Progenitor cell of endocrine pancreas (in vitro differentiated cells): ENCODE results near the gene STRADB. TPM values are rescaled to one million over a fixed set of nuclear protein-coding genes. Genes with fewer than 3 reads are reported as not detected.

Experiments used
- DNase-seq: peaks from one replicate; pipeline ENCODE4 v3.0.0; 2021; ENCODE audit warnings: low spot score; ENCODE audit not compliant: unreplicated experiment
- H3K27ac Mint-ChIP-seq: 2 replicates; pipeline ENCODE4 v1.8.0; 2021; ENCODE audit warnings: mild to moderate bottlenecking, moderate library complexity, mixed read lengths
- H3K27me3 Mint-ChIP-seq: 2 replicates; pipeline ENCODE4 v1.8.0; 2021; ENCODE audit warnings: mixed read lengths
- H3K36me3 Mint-ChIP-seq: 2 replicates; pipeline ENCODE4 v1.8.0; 2022; ENCODE audit warnings: mixed read lengths; ENCODE audit not compliant: insufficient read depth
- H3K4me1 Mint-ChIP-seq: 2 replicates; pipeline ENCODE4 v1.8.0; 2021; ENCODE audit warnings: low read depth, mixed read lengths
- H3K4me3 Mint-ChIP-seq: 2 replicates; pipeline ENCODE4 v1.8.0; 2021; ENCODE audit warnings: low read depth, mild to moderate bottlenecking, moderate library complexity, mixed read lengths
- H3K9me3 Mint-ChIP-seq: 2 replicates; pipeline ENCODE4 v1.8.0; 2021; ENCODE audit warnings: low read depth, mixed read lengths
- total RNA-seq: library from RNA; stranded (reverse); gene quantifications from 2 replicates; pipeline ENCODE4 v1.2.1, GENCODE V29; 2021
- TF ChIP-seq, protein P1 (sequence below): fragments of 200-600 bp; sonication (generic); IDR thresholded peaks from one replicate; pipeline ENCODE4 v1.5.0; 2021; ENCODE audit warnings: antibody characterized with exemption, mild to moderate bottlenecking; ENCODE audit not compliant: unreplicated experiment

STRADB gene
- total RNA-seq, 1 donor from 2014 or later = 48.2 TPM

DNA sequence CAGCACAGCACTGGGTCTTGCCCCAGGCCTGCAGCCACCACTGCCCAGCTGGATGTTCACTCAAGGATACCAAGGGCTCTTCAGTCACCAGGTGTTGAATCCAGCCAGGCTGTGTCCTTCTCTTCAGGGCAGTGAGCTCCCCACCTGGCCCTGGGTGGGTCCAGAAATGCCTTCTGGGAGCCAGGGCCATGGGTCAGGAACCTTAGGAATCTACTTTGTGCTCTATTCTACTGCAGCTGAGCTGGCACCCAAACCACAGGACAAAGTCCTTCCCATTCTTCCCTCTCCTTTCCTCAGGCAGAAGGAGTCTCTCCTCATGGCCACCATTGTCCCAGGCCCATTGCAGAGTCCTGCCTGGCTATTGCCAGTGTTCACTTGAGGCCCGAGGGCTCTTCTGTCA is 13.0 kb downstream of the STRADB start:
- H3K36me3 Mint-ChIP-seq = peaks cover 43% of the 10 kb centered on the region

DNA sequence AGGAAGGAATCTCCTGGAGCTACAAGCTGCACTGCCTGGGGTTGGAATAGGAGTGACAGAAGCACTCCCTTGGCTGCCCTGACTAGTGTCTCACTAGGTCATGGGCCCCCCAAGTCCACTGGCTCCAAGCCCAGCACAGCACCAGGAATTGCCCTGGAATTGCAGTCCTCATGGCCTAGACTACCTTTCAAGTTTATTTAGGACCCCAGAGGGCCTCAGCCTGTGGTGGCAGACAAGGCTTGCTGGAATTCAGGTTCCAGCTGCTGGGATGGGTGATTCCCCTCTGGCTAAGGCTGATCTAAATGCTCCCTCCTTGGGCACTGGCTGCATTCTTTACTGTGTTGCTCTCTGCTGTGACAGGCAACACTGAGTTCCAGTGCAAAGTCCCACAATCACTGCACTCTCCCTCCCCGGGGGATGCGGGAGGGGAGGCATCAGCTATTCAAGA is 14.0 kb downstream of the STRADB start:
- H3K27ac Mint-ChIP-seq = no peak overlapping the region
- DNase-seq = no peak
- no peak overlapping the region for H3K4me3 Mint-ChIP-seq
- TF ChIP-seq, protein P1, sequence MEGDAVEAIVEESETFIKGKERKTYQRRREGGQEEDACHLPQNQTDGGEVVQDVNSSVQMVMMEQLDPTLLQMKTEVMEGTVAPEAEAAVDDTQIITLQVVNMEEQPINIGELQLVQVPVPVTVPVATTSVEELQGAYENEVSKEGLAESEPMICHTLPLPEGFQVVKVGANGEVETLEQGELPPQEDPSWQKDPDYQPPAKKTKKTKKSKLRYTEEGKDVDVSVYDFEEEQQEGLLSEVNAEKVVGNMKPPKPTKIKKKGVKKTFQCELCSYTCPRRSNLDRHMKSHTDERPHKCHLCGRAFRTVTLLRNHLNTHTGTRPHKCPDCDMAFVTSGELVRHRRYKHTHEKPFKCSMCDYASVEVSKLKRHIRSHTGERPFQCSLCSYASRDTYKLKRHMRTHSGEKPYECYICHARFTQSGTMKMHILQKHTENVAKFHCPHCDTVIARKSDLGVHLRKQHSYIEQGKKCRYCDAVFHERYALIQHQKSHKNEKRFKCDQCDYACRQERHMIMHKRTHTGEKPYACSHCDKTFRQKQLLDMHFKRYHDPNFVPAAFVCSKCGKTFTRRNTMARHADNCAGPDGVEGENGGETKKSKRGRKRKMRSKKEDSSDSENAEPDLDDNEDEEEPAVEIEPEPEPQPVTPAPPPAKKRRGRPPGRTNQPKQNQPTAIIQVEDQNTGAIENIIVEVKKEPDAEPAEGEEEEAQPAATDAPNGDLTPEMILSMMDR = no peak
- H3K27me3 Mint-ChIP-seq = no peaks in the 10 kb centered on the region
- peaks cover 13% of the 10 kb centered on the region for H3K9me3 Mint-ChIP-seq
- no peaks in the 10 kb centered on the region for H3K4me1 Mint-ChIP-seq
- H3K36me3 Mint-ChIP-seq = peaks cover 45% of the 10 kb centered on the region

More for the DNA sequence above, 13.0 kb downstream of the STRADB start:
- Mint-ChIP-seq H3K4me3 (no peak overlapping the region), H3K27ac (no peak overlapping the region), H3K27me3 (no peaks in the 10 kb centered on the region), H3K9me3 (peaks cover 16% of the 10 kb centered on the region), H3K4me1 (no peaks in the 10 kb centered on the region)
- TF ChIP-seq, protein P1 = no peak
- no peak for DNase-seq

DNA sequence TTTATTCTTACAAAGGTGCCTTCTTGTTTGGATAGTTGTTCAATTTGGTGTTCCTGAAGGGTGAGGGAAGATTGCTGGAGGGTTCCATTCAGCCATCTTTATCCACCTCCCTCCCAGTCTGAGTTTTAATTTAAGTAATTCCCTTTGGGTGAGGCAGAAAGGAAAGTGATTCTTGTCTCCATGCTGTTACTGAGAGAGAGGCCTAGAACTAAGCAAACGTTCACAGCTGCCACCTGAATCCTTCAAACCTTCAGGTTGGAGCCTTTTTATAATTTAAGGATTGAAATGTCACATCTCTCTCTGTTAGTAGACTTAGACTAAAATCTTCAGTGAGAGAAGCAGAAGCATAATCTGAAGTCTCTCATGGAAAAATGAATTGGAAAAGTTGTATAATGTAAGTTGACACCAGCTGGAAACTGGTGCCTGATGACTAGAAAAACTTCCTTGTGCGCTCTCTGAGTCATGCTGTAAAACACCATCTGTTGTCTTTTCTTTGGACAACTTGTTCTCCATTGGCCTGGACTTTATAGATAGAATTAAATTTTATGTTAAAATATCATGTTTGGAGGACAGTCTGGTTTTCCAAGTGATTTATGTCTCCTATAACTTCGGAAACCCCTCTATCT is 14.6 kb downstream of the STRADB start:
- H3K36me3 Mint-ChIP-seq = peaks cover 47% of the 10 kb centered on the region
- peaks cover 11% of the 10 kb centered on the region for H3K9me3 Mint-ChIP-seq
- H3K27ac Mint-ChIP-seq = no peak overlapping the region
- no peaks in the 10 kb centered on the region for H3K27me3 Mint-ChIP-seq
- H3K4me3 Mint-ChIP-seq = no peak overlapping the region
- no peak for DNase-seq
- TF ChIP-seq, protein P1 = no peak
- H3K4me1 Mint-ChIP-seq = no peaks in the 10 kb centered on the region

DNA sequence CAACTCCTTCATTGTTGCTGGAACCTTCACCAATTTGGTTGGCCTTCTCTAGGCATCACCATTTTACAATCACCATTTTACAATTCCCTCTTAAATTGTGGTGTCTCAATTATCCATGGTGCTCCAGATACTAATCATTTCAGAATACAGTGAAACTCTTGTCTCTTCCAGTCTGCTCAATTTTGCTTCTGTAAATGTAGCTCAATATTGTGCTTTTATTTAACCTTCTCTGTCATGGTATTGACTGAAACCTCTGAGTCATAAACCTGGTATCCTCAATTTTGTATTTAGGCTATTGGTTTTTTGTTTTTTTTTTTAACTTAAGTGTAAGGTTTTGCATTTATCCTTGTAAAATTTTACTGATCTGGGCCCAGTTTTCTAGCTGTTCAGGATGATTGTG is 16.1 kb downstream of the STRADB start:
- DNase-seq = no peak
- TF ChIP-seq, protein P1 = no peak
- no peak overlapping the region for H3K27ac Mint-ChIP-seq
- no peaks in the 10 kb centered on the region for H3K9me3 Mint-ChIP-seq
- H3K4me1 Mint-ChIP-seq = no peaks in the 10 kb centered on the region
- no peak overlapping the region for H3K4me3 Mint-ChIP-seq
- peaks cover 37% of the 10 kb centered on the region for H3K36me3 Mint-ChIP-seq
- H3K27me3 Mint-ChIP-seq = no peaks in the 10 kb centered on the region

DNA sequence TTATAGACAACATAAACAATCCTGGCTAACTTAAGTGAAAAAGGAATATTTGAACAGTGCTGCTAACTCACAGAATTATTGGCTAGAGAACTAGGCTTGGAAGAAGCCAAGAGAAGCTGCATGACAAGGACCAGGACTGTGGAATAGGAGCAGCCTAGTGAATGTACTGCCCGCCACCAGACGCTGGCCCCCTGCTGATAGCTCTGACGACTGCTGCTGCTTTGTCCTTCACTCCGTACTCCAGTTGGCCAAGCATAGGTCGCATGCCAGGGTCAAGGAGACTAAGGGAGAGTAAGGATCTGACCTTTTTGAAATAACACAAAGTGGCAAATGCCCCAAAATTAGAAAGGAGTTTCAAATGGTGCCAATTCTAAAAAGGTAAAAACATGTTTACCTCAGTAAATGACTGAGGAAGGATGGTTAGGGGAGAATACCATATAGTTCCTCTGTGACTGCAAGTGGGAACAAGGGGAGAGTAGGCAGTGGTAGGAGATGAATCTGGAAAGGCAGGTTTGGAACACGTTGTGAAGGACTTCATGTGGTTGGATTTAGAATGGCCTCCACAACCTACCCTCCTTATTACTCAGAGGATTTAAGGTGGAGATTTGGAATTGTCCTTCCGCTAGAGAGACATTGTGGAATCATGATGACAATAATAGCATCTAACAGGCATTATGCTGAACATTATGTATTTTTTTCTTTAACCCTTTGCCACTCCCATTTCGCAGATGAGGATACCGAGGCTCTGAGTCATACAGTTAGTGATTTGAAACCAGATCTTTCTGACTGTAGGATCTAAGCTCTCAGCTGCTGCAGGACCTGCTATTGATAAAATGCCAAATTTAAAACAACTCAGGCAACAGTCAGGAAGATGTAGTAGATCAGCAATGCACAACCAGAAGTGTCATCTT is 19.5 kb downstream of the STRADB start:
- Mint-ChIP-seq H3K4me1 (no peaks in the 10 kb centered on the region), H3K36me3 (peaks cover 44% of the 10 kb centered on the region), H3K4me3 (no peak overlapping the region), H3K27me3 (no peaks in the 10 kb centered on the region), H3K27ac (no peak overlapping the region), H3K9me3 (no peaks in the 10 kb centered on the region)
- DNase-seq = no peak
- TF ChIP-seq, protein P1 = peak; percentile 24
